CD4-positive, alpha-beta T cell treated with Interleukin-4 for 4 hours (primary cell): ENCODE measurements around the gene PPM1F.
"Not testable (repeated sequence)": the region's sequence is repeated elsewhere in the genome, so short reads cannot be mapped to it uniquely, and the experiment has no call there.

ENCODE experiments used
- DNase-seq: peaks from one replicate; pipeline ENCODE4 v3.0.0-alpha.2; 2020

PPM1F gene

GRCh38 chr22:21883930-21884329, 68.7 kb downstream of the PPM1F start:
- not testable (repeated sequence) for DNase-seq

GRCh38 chr22:21882754-21883333, 69.8 kb downstream of the PPM1F start:
- not testable (repeated sequence) for DNase-seq

DNA sequence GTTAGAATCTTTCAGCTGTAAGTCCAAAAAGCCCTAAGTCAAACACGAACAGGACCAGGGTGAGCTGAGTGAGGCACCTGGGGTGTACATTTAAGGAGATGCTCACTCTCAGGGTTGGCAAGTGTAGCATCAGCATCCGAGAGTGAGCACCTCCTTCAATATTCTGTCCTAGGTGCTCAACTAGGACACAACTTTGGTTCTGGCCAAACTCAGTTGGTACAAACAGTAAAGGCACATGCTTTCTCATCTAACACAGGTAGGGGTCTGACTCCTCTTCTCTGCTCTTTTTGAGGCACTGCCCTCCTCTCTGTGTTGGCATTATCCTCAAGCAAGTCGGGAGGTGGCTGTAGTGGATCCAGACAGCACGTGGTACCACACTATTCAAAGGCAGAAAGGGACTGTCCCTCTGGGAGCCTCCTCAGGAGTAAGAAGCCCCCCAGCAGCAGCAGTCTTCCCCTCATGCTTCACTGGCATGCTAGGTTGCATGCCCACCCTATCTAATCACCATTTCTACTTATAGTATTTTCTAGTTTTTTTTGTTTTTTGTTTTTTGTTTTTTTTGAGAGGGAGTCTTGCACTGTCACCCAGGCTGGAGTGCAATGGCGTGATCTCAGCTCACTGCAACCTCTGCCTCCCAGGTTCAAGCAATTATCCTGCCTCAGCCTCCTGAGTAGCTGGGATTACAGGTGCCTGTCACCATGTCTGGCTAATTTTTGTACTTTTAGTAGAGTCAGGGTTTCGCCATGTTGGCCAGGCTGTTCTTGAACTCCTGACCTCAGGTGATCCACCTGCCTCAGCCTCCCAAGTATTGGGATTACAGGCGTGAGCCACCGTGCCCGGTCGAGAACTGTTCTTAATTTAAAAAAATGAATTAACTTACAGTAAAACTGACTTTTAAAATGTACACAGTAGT, 70.6 kb downstream of the PPM1F start:
- no peak for DNase-seq

GRCh38 chr22:21876486-21877176, 76.0 kb downstream of the PPM1F start:
- peak; percentile 88 for DNase-seq

DNA sequence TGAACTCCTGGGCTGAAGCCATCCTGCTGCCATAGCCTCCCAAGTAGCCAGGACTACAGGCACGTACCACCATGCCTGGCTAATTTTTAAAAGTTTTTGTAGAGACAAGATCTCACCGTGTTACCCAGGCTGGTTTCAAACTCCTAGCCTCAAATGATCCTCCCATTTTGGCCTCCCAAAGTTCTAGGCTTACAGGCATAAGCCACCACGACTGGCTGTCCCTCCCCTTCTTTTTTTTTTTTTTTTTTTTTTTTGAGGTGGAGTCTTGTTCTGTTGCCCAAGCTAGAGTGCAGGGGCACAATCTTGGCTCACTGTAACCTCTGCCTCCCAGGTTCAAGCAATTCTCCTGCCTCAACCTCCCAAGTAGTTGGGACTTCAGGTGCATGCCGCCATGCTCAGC, 77.7 kb downstream of the PPM1F start:
- not testable (repeated sequence) for DNase-seq

DNA sequence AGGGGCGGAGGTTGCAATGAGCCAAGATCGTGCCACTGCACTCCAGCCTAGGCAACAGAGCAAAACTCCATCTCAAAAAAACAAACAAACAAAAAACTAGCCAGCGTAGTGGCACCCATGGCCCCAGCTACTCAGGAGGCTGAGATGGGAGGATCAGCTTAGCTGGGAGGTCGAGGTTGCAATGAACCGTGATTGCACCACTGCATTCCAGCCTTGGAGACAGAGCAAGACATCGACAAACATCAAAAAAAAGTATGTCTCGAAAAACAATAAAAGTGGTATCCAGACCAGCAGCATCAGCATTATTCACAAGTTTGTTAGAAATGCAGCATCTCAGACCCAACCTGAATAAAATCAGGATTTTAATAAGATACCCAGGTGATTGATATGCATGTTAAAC, 79.0 kb downstream of the PPM1F start:
- DNase-seq: no peak

DNA sequence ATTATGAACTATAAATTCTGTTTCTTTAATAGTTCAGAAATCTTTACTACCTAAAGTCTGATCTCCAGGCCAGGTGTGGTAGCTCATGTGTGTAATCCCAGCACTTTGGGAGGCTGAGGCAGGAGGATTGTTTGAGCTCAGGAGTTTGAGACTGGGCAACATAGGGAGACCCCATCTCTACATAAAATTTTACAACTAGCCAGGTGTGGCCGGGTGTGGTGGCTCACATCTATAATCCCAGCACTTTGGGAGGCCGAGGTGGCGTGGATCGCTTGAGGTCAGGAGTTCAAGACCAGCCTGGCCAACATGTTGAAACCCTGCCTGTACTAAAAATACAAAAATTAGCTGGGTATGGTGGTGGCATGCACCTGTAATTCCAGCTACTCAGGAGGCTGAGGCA, 79.9 kb downstream of the PPM1F start:
- not testable (repeated sequence) for DNase-seq
